KMS-11 (cell line): Measurements from ENCODE around the gene FAM120AOS.

Experiments
- H2AFZ ChIP-seq: fragments of 200-600 bp; sonication (generic); 2 replicates; pipeline ENCODE4 v1.6.1; 2016; ENCODE audit warnings: antibody characterized with exemption, mixed run types, low read depth
- H3K27ac ChIP-seq: fragments of 200-600 bp; sonication (generic); 2 replicates; pipeline ENCODE4 v1.6.1; 2016; ENCODE audit warnings: mild to moderate bottlenecking, mixed run types
- H3K27me3 ChIP-seq: fragments of 200-600 bp; sonication (generic); 2 replicates; pipeline ENCODE4 v1.6.1; 2017; ENCODE audit warnings: mild to moderate bottlenecking, low read depth, mixed run types, moderate library complexity; ENCODE audit not compliant: insufficient read depth
- H3K36me3 ChIP-seq: fragments of 200-600 bp; sonication (generic); 2 replicates; pipeline ENCODE4 v1.6.1; 2017; ENCODE audit warnings: mild to moderate bottlenecking, mixed run types; ENCODE audit not compliant: insufficient read depth
- H3K4me1 ChIP-seq: fragments of 200-600 bp; sonication (generic); 2 replicates; pipeline ENCODE4 v1.6.1; 2016; ENCODE audit warnings: mild to moderate bottlenecking, low read depth, mixed run types; ENCODE audit not compliant: poor library complexity, severe bottlenecking
- H3K4me2 ChIP-seq: fragments of 200-600 bp; sonication (generic); 2 replicates; pipeline ENCODE4 v1.7.0; 2016; ENCODE audit warnings: mild to moderate bottlenecking, mixed run types
- H3K4me3 ChIP-seq: fragments of 200-600 bp; sonication (generic); IDR thresholded peaks from 2 replicates; pipeline ENCODE4 v1.6.1; 2017; ENCODE audit warnings: low read depth, low read length, mixed read lengths; ENCODE audit not compliant: insufficient read depth
- H3K79me2 ChIP-seq: fragments of 200-600 bp; sonication (generic); 2 replicates; pipeline ENCODE4 v1.6.1; 2016; ENCODE audit warnings: low read depth, mixed run types; ENCODE audit not compliant: insufficient read depth
- H3K9ac ChIP-seq: fragments of 200-600 bp; sonication (generic); 2 replicates; pipeline ENCODE4 v1.6.1; 2016; ENCODE audit warnings: mild to moderate bottlenecking, mixed run types
- H4K20me1 ChIP-seq: fragments of 200-600 bp; sonication (generic); 2 replicates; pipeline ENCODE4 v1.6.1; 2016; ENCODE audit warnings: mild to moderate bottlenecking, mixed run types; ENCODE audit not compliant: insufficient read depth
- CTCF ChIP-seq: fragments of 200-600 bp; sonication (generic); conservative IDR thresholded peaks from 2 replicates; pipeline ENCODE4 v1.6.1; 2017; ENCODE audit warnings: low read depth, mild to moderate bottlenecking, antibody characterized with exemption, low read length, moderate library complexity, mixed read lengths

FAM120AOS gene

DNA sequence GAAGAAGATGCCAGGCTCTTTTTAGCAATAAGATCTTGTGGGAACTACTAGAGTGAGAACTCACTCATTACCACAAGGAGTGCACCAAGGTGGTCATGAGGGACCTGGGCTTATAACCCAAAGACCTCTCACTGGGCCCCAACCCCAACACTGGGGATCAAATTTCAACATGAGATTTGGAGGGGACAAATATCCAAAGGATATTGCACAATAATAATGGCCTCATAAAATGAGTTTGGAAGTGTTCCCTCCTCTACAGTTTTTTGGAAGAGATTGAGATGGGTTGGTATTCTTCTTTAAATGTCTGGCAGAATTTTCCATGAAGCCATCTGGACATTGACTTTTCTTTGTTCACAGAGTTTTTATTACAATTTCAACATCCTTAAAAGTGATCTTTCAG lies 39.9 kb downstream of the FAM120AOS start:
- no peak overlapping the region for H3K4me3 ChIP-seq
- no peak overlapping the region for H3K4me2 ChIP-seq
- no peaks in the 10 kb centered on the region for H3K79me2 ChIP-seq
- no peak for TF ChIP-seq CTCF
- no peaks in the 10 kb centered on the region for H3K4me1 ChIP-seq
- H4K20me1 ChIP-seq = no peaks in the 10 kb centered on the region
- no peak overlapping the region for H3K27ac ChIP-seq
- no peaks in the 10 kb centered on the region for H3K27me3 ChIP-seq
- H3K36me3 ChIP-seq = no peaks in the 10 kb centered on the region
- no peak overlapping the region for H2AFZ ChIP-seq
- no peak overlapping the region for H3K9ac ChIP-seq

- H2AFZ ChIP-seq = no peak overlapping the region
- no peak overlapping the region for H3K27ac ChIP-seq
- no peak overlapping the region for H3K4me2 ChIP-seq
- no peak for TF ChIP-seq CTCF
- H3K4me1 ChIP-seq = no peaks in the 10 kb centered on the region
- no peak overlapping the region for H3K9ac ChIP-seq
- no peaks in the 10 kb centered on the region for H4K20me1 ChIP-seq
- H3K79me2 ChIP-seq = no peaks in the 10 kb centered on the region
- no peaks in the 10 kb centered on the region for H3K36me3 ChIP-seq
- H3K4me3 ChIP-seq = no peak overlapping the region
- no peaks in the 10 kb centered on the region for H3K27me3 ChIP-seq
These were observed 47.0 kb downstream of the FAM120AOS start for GRCh38 chr9:93406371-93406770.

GRCh38 chr9:93398471-93398870 lies 54.9 kb downstream of the FAM120AOS start:
- H3K4me2 ChIP-seq = no peak overlapping the region
- no peaks in the 10 kb centered on the region for H3K36me3 ChIP-seq
- no peaks in the 10 kb centered on the region for H4K20me1 ChIP-seq
- no peak overlapping the region for H2AFZ ChIP-seq
- H3K9ac ChIP-seq = no peak overlapping the region
- no peak for TF ChIP-seq CTCF
- H3K27ac ChIP-seq = no peak overlapping the region
- H3K4me3 ChIP-seq = no peak overlapping the region
- no peaks in the 10 kb centered on the region for H3K79me2 ChIP-seq
- no peaks in the 10 kb centered on the region for H3K4me1 ChIP-seq
- H3K27me3 ChIP-seq = no peaks in the 10 kb centered on the region

- Histone ChIP-seq H3K36me3 (no peaks in the 10 kb centered on the region), H2AFZ (no peak overlapping the region), H3K79me2 (no peaks in the 10 kb centered on the region), H3K27ac (no peak overlapping the region), H4K20me1 (no peaks in the 10 kb centered on the region), H3K9ac (no peak overlapping the region), H3K4me1 (no peaks in the 10 kb centered on the region), H3K4me2 (no peak overlapping the region), H3K27me3 (no peaks in the 10 kb centered on the region), H3K4me3 (no peak overlapping the region)
- no peak for TF ChIP-seq CTCF
These were observed 55.6 kb downstream of the FAM120AOS start for GRCh38 chr9:93397661-93398373.
